H1 (cell line): ENCODE results near the gene NADK. TPM values are rescaled to one million over a fixed set of nuclear protein-coding genes. Genes with fewer than 3 reads are reported as not detected.

Experiments
- CHD7 ChIP-seq: fragments of 300-600 bp; sonication (generic); IDR thresholded peaks from 2 replicates; pipeline ENCODE4 v1.7.1; 2012; ENCODE audit warnings: low read length, moderate library complexity, mild to moderate bottlenecking, inconsistent platforms; ENCODE audit not compliant: insufficient replicate concordance
- PHF8 ChIP-seq: fragments of 200-600 bp; sonication (generic); conservative IDR thresholded peaks from 2 replicates; pipeline ENCODE4 v1.7.1; 2012; ENCODE audit warnings: low read depth, mild to moderate bottlenecking, inconsistent platforms, low read length, moderate library complexity
- SIX5 ChIP-seq: IDR thresholded peaks from 2 replicates; pipeline ENCODE4 v1.6.1; 2011; ENCODE audit warnings: mild to moderate bottlenecking, low read depth, low read length
- polyA plus RNA-seq, 7 experiments: library from polyadenylated mRNA; depleted of rRNA in 3 of 7; stranded (reverse) in 5 of 7; unstranded in 2 of 7; fragments of >200 nt in 5 of 7; fragments of 200-250 nt in 2 of 7; gene quantifications; 1 replicate in 5 of 7; 2 replicates in 1 of 7; 4 replicates in 1 of 7; pipeline versions ENCODE4 v1.2.1 to v1.2.3, GENCODE V29; 2011 to 2013; ENCODE audit warnings: missing spikeins in 2 of 7, mixed read lengths in 2 of 7
- total RNA-seq: library from RNA; stranded (reverse); fragmentation: NEBNext Ultra II Directional; extraction: Animal tissue kit (Norgen Biotek cat#: 25700); gene quantifications from 2 replicates; pipeline ENCODE4 v1.2.1, GENCODE V29; 2021
- TF ChIP-seq, protein P1 (sequence below): IDR thresholded peaks from 2 replicates; pipeline ENCODE4 v1.6.1; 2011; ENCODE audit warnings: low read depth, mild to moderate bottlenecking, low read length; ENCODE audit not compliant: insufficient read depth

NADK gene
- total and polyA plus RNA-seq, 2 of the 8 experiments (the other 6 are each of a cell fraction or from before 2014, with no cell fraction given), result 78.0 to 89.7 TPM

DNA sequence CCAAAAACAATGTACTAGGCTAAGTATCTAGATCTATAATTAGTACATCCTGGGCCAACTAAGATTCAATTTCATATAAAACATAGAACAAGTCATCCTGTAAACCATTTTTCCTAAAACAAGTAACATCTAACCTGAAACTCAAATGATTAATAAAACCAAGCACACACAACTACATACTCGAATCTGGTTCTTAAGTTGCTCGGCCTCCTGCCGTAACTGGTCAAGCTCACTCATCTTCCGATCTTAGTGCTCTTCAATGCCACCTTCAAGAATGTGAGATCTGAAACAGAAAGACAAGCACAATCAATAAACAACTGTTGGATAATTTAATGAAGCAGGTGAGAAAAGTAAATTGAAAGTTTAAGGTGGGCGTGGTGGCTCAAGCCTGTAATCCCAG, 46.9 kb upstream of the NADK start (continued):
- TF ChIP-seq CHD7 (no peak), PHF8 (no peak), SIX5 (no peak)
- TF ChIP-seq, protein P1, sequence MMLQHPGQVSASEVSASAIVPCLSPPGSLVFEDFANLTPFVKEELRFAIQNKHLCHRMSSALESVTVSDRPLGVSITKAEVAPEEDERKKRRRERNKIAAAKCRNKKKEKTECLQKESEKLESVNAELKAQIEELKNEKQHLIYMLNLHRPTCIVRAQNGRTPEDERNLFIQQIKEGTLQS, result no peak
